HS-5 (cell line): ENCODE measurements around the gene HIP1.
"Not testable (repeated sequence)": the region's sequence is repeated elsewhere in the genome, so short reads cannot be mapped to it uniquely, and the experiment has no call there.

Experiments
- DNase-seq: peaks from one replicate; pipeline ENCODE4 v3.0.0-alpha.2; 2012; ENCODE audit warnings: low read depth

HIP1 gene

DNA sequence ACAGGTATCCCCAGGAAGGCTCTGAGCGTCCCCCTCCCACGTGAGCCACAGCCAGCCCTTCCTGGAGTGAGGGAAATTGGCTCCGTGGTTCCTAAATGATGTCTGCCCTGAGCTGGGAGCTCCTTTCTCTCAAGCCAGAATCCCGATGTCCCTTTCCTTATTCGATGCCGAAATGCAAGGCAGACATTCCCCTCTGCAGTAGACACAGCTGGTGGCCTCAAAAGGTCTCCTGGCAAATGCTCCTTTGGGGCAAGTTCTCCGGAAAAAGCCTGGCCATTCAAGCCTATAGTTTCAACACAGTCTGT is 98.9 kb downstream of the HIP1 start:
- DNase-seq = no peak

DNA sequence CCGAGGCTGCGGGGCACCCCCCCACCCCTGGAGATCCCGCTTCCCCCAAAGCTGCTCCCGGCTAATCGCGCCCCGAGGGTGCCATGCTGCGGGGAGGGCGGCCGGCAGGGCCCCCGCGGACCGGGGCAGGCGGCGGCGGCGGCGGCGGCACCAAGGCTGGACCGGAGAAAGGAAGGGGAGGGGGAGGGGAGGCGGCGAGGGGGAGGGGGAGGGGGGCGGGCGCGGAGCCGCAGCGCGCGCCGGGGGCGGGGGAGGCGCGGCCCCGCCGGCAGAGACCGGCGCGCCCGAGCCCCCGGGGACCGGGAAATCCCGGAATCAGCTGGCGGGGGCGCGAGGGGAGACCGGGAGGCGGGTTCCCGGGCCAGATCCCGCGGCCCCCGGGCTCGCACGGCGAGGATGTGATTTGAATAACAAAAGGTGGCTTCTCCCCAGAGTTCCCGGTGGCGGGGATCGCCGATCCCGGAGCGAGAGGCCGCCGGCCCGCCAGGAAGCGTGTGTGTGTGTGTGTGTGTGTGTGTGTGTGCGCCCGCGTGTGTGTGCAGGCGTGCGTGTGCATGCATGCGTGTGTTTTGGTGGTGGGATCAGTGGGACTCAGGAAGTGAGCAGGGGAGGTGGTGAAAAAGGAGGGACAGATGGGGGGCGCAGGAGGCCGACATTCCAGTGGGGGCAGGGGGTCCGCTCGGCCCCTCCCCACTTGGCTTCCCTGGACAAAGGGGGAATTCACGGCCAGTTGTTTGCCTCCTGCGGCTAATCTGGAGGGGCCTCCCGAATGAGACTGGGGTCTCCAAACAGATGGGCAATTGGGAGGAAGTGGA is 99.5 kb downstream of the HIP1 start:
- no peak for DNase-seq

DNA sequence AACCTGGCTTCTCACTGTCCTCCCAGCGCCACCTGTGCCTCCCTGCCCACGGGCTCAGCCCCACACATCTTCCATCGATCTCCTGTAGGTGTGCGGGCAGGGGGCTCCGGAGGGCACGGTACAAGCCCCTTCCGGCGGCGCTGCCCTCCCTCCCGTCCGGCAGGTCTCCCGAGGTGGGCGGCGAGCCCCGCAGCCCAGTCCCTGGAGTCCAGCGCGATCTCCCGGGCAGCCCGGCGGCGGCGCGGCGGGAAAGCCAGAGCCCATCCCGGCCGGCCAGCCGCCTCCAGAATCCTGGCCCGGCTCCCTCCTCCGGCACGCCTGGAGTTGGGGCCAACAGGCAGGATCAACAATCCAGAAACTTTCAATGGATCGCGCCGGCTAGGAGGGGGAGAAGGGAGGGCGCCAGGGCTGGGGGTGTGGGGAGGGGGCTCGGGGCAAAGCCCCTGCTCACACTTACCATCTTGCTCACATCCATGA is 100.1 kb downstream of the HIP1 start:
- DNase-seq = no peak

DNA sequence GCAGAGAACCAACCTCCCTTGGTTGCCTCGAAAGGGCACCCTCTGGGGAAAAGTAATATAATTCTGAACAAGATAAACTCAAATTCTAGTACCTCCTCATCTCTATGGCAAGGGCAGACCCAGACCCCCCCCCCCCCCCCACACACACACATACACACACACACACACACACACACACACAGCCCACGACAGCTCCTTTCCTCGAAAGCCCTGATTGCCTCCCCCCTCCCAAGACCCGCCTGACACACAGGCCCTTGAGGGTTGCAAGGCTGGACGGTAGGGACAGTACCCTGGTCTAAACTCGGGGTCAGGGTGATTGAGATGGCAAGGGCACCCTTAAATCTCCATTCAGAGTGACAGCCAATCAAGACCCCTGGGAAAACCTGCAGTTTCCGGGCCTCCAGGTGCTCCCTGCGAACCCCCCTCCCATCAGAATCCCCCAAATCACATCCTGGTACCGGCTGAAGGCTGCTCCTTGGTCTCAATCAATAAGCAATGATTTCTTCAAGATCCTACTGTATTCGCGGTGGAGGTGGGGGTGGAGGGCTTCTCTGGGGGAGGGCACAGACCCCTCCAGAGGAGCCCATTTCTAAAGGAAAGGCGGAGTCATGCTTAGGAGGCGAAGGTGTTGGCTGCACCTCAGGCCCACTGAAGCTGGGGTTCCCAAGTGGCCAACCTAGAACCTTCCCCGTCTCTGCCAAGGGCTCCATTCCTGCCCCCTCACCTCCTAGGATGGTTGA is 100.7 kb downstream of the HIP1 start:
- DNase-seq = no peak

DNA sequence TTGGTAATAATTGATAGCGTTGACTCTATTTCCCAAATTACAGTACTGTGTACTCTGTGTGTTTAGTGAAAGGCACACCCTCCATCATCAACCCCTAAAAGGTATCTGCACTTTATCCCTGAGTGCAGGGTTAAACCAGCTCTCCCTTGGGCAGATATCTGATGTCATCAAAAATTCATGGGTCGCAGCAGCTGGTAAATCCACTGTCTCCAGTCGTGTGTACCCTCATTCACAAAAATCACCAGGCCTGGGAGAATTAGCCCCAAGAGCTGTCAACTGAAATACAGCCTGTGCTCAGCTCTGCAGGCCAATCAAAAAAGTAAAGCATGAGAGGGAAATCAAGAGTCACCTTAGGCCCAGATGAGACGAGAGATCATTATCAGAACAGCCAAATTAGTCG is 103.7 kb downstream of the HIP1 start:
- DNase-seq = no peak

DNA sequence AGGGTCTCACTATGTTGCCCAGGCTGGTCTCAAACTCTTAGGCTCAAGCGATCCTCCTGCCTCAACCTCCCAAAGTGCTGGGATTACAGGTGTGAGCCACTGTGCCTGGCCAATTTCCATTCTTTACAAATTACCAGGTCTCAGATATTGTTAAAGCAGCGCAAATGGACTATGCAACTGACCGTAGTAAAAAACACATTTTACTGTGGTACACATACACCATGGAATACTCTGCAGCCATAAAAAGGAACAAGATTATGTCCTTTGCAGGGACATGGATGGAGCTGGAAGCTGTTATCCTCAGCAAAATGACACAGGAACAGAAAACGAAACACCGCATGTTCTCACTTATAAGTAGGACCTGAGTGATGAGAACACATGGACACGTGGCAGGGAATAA is 106.2 kb downstream of the HIP1 start:
- DNase-seq = not testable (repeated sequence)

DNA sequence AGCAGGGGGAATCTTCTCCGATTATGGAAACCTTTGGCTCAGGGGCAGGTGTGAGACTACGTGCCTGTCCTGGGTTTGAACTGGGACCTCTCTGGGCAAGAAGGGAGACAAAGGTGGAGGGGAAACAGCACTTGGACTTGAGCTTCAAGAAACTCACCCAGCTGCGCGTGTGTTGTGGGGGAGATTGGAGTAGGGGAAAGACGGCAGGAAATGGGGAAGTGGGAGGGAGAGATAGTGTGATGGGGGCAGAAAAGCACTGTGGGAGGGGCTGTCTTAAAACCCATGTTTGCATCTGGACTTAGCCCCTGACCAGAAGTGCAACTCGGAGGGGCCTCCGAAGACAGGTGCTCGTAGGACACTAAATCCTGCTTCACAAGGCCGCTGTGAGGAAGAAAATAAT is 107.0 kb downstream of the HIP1 start:
- DNase-seq = no peak

DNA sequence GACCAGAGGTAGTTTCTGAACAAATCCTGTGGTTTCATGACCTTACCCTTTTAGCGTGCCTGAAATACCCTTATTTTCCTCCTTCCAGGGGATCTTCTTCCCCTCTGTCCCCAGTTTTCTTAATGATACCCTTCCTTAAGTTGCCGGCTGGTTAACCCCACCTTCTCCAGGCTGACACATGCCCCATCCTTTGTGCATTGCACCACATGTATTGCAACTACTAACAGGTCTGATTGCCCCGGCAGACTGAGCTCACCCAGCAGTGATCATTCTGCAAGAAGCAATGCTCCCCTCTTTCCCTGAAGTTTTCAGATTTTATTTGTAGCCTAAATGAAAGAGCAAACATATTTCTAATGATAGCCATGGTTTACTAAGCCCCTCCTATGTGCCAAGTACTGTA is 108.2 kb downstream of the HIP1 start:
- DNase-seq = no peak

DNA sequence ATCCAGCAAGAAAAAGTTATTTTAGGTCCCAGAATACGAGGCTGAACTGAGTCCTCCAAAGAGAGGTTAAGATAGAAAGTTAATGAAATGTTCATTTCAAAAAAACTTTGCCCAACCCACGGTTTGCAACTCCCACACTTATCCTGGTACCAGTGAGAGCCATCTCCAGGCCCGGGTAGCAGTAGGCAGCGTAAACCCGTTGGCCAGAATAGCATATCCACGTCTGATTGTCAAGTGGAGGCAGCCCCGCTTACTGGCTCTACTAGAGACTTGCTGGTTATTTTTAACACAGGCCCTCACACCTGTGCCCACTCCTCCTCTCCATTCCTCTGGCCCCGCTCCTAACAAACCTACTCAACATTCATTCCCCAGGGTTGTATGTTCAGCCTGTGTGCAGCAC is 109.7 kb downstream of the HIP1 start:
- no peak for DNase-seq

DNA sequence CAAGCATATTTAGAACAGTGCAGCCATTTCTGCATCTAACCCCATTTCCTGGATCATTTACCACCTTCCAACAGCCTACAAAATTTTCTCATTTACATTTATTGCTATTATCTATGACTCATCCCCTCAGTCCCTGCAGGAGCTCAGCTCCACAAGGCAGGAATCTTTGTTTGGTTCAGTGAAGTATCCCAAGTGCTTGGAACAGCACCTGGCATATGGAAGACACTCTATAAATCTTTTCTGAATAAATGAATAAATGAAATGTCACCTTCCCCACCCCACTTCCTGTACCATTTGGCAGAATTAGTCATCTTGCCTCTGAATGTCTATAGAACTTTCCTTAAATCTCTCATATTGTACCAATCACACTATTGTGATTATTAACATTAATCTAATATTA is 110.7 kb downstream of the HIP1 start:
- DNase-seq = no peak

DNA sequence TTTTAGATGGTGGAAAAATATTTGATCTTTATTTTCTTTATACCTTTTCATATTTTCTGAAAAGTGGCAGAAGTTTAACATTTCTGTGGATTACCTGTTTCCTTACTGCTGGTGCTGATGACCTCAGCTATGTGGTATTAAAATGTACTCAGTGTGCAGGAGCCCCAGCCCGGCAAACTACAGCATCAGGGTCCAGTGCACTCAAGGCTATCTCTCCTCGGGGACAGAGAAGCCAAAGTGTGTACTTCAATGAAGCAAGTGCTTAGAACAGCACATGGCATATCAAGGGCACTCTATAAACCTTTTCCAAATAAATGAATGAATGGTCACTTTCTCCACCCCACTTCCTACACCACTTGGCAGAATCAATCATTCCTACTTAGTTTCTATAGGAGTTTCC is 111.8 kb downstream of the HIP1 start:
- no peak for DNase-seq

DNA sequence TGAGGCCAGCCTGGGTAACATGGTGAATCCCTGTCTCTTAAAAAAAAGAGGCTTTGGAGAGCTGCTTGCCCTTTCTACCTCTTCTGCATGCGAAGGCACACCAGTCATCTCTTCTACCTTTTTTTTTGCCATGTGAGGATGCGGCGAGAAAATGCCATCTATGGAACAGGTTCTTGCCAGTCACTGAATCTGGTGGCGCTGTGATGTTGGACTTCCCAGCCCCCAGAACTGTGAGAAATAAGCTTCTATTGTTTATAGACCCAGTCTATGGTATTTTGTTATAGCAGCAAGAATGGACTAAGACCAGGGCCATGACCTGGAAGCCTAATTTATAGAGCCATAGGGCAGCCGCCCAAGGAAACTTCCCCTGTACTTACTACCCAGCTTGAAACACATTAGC is 112.9 kb downstream of the HIP1 start:
- DNase-seq = no peak

DNA sequence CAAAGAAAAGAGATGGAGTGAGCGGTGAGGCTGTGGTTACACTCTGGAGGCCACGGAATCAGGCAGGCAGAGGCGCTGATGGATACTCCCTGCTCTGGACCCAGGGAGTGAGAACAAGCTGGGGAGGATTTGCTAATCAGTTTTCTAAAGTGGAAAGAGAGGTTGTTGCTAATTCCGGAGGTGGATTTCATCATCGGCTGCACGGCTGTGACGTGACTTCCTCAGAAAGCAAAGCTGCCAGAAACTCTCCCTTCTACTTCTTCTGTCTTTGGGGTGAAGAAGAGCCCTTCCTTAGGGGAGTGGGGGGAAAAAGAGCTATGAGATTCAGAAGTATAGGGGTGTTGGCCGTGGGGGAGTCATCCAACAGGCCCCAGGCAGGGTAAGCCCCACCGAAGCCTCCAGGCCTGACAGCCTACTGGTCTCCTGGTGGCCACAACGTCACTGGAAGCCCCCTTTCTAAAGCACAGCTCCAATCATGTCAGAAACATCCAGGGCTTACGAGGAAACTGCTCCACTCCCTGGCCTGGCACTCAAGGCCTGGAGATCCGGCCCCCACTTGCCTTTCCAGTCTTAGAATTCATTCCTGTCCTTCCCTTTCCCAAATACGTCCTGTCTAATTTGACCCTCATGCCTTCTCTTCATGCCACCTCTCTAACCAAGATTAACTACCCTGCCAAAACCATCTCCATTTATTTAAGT is 114.5 kb downstream of the HIP1 start:
- DNase-seq = no peak

DNA sequence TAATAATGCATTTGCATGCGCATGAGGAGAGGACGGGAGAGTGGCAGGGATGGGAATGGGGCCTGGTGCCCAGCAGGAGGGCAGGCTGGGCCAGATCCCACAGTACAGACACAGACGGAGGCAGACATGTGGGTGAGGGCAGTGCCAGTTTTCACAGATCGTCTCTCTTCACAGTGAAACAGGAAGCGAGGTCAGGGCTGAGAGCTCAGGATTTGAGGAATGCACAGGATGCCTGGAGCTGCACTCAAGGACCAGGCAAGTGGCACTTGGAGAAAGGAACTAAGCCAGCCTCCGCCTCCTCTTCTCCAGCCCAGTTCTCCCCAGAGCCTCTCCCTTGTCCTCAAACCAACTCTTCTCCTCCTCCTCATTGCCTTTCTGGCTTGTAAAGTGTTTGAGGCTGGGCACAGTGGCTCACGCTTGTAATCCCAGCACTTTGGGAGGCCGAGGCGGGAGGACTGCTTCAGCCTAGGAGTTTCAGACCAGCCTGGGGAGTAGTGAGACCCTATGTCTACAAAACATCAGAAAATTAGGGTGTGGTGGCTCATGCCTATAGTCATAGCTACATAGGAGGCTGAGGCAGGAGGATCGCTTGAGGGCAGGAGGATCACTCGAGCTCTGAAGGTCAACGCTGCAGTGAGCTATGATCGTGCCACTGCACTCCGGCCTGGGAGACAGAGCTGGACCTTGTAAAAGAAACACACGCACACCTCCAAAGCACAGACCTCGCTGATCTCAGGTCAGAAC is 115.2 kb downstream of the HIP1 start:
- DNase-seq = no peak

DNA sequence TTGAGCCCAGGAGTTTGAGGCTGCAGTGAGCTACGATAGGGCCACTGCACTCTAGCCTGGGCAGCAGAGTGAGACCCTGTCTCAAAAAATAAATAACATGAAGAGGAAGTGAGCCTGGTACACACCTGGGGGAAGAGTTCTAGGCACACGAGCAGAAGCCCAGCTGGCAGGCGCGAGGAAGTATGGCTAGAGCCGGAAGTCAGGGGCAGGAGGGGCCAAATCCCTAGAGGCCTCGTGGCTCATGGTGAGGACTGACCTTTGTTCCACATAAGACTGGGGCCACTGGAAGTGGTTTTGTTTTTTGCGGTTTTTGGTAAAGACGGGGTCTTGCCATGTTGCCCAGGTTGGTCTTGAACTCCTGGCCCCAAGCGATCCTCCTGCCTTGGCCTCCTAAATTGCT is 117.6 kb downstream of the HIP1 start:
- no peak for DNase-seq

DNA sequence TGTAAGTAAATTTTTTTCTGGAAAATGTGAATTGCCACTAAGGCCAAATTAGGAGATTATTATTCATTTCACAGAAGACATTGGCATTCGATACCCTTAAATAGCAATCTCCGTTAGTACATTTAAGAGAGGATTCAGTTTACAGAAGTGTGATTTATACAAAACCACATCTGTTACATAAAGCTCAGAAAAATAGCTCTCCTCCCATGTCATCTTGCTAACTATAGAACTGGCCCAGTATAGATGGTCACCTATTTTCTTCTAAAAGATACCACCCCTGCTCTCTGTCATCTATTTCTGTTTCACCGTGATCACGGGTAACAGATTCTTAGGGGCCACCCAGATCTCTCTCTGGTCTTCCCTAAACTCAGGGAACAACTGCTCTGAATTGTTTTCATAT is 119.1 kb downstream of the HIP1 start:
- no peak for DNase-seq

DNA sequence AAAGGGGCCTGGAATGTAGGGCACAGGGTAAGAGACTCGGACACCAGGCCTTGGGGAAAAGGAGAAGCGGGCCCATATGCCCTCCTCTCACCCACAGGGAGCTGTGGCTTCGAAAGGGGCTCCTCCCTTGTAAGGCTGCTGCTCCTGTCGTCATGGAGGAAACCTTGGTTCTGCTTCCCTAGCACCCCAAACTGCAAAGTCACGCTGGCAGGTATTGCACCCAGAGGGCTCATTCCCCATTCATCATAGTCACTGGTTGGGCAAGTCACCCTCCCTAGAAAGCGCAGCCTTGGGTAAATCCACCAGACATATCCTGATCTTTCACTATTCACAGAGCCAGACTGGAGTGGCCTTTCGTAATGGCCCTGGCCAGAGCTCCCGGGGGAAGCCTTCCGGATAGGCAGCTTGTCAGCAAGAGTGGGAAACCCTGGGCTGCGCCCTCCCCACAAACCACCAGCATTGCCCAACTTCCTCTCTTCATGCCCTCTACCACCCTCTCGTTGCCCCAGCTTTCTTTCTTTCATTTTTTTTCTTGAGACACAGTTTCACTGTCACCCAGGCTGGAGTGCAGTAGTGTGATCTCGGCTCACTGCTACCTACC is 121.0 kb downstream of the HIP1 start:
- DNase-seq = no peak

DNA sequence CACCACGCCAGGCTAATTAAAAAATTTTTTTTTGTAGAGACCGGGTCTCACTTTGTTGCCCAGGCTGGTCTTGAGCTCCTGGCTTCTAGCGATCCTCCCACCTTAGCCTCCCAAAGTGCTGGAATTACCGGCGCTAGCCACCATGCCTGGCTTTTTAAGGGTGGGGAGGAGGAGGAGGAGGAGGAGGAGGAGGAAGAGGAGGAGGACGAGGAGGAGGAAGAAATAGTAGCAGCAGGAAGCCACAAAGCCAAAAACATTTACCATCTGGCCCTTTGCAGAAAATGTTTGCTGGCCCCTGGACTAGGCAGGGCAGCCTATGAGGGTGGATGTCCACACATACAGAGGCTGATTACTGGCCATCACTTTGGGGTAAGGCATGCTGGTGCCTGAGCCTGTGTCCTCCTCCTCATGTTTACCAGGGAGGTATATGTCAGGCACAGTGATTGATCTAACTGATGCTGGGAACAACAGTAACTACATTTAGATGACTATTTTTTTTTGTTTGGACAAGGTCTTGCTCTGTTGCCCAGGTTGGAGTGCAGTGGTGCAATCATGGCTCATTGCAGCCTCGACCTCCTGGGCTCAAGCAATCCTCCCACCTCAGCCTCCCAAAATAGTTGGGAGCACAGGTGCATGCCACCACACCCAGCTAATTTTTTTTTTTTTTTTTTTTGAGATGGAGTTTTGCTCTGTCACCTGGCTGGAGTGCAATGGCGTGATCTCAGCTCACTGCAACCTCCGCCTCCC is 122.1 kb downstream of the HIP1 start:
- no peak for DNase-seq

DNA sequence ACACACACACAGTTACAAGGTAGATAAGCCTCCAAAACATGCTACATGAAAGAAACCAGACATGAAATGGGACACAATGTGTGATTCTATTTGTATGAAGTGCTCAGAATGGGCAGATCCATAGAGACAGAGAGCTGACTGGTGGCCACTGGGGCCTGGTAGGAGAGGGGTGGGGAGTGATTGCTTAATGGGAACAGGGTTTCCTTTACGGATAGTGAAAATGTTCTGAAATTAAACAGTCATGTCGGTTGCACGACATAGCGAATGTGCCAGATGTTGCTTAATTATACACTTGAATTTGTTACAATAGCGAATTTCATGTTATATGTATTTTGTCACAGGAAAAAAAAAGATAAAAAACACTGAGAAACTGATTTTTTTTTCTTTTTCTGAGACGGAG is 124.3 kb downstream of the HIP1 start:
- DNase-seq = no peak

DNA sequence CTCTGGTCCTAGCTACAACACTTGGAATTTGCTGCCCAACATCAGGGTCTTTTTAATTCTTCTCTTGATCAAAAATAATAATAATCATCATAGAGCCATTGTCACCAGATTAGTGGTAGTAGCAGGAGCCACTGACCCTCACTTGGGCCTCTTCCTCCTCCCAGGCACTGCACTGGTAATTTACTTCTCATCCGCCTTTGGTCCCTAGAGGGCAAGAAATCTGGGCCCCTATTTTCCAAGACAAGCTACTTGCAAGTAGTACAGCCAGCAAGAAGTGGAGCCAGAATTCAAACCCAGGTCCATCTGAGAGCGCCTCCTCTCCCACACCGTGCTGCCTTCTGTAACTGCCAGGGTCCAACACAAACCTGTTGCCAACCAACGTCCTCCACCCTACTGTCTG is 125.4 kb downstream of the HIP1 start:
- no peak for DNase-seq

DNA sequence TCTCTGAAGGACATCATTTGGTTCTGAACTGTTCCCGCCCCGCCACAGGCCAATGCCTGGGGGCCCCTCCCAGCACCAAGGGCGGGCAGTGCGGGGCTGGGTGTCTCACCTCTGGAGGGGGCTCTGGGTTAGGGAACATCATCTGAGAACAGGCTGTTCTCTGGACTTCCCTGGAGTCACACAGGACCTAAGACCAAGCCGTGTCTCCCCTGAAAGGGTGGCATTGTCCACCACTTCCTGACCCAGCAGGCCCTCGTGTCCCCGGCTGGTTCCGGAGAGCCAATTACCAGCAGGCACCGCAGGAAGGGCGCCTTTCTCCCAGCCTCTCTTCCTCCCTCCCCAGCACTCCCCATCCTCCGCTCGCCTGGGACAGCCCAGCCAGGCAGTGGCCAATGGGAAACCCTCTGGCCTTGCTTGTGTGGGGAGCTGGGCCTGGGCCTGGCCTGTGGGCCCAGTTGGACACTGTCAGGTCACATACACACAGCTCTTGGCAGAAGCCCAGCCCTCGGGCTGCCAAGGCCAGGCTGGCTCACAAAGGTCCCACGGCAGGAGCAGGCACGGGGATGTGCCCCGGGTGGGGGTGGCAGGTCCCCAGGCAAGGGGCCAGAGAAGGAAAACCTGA is 127.1 kb downstream of the HIP1 start:
- no peak for DNase-seq
